HCEC 1CT (cell line): Measurements from ENCODE around the gene LDB3.

Source experiments
- DNase-seq: peaks from one replicate; pipeline ENCODE4 v3.0.0-alpha.2; 2017

Gene LDB3

GRCh38 chr10:86664341-86665217 lies 3.7 kb upstream of the LDB3 start:
- no peak for DNase-seq

DNA sequence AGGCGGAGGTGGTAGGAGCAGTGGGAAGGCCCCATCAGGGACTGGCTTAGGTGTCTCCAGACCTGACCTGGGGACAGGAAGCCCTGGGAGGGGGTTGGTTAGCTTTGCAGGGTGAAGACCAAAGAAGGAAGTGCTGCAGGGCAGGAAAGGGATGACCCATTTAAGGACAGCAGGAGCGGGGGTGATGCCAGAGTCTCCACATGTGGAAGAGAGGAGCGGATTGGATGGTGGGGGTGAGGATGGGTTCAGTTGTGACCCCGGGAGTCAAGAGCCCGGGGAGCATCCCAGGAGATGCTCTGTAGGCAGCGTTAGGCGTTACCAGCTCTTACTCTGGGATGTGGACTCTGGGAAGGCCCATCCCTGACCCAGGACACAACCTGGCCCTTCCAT lies 3.1 kb upstream of the LDB3 start:
- DNase-seq: no peak

DNA sequence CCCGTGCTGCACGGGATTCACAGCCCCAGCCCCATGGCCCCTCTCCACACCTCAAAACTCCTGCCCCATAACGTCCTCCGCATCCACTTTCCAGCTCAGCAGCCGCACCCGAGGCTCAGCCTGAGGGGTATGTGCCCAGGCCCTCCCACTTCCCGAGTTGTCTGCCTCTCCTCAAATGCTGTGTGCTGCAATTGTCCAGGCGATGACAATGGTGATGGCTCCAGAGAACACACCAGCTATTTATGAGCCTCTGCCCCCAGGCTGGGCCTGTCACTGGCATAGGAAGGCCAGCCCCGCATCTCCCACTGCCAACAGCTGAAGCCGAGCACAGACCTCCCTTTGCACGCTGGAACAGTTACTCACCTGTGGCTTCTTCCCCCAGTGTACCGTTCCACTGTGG lies 2.4 kb upstream of the LDB3 start:
- DNase-seq: no peak

- DNase-seq: no peak
Observed at GRCh38 chr10:86666538-86666937, 1.8 kb upstream of the LDB3 start.

DNA sequence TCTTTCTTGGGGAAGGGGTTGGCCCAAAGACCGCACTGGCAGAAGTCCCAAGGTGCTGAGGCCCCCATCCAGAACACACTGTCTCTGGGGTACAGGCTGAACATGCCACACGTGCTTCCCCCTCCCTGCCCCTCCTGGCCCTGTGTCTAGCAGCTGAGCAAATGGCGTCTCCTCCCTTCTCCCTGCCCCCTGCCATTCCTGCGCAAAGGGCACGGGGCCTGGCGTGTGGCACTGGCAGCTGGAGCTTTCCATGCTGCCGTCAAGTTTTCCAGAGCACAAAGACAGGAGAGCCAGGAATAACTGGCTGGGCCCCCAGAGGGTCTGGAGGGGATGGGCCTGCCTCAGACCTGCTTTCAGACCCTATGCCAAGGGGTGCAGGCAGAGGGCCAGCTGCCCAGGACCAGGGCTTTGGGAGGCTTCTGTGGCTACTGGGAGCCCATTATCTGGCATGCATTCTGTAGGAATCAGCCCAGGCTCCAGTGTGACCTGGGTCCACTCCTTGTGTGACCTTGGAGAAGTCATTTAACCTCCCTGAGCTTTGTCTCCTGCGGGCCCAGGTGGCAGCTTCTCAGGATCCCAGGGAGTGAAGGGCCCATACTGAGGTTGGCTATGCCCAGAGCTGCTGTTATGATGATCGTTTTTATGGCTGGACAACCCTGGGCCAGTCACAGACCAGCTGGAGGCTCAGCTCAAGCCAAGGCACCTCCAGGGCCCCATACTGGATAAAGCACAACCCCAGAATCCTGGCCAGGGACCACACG lies 710 bp upstream of the LDB3 start:
- no peak for DNase-seq

- no peak for DNase-seq
Observed at GRCh38 chr10:86670290-86670811, 2.0 kb downstream of the LDB3 start.

DNA sequence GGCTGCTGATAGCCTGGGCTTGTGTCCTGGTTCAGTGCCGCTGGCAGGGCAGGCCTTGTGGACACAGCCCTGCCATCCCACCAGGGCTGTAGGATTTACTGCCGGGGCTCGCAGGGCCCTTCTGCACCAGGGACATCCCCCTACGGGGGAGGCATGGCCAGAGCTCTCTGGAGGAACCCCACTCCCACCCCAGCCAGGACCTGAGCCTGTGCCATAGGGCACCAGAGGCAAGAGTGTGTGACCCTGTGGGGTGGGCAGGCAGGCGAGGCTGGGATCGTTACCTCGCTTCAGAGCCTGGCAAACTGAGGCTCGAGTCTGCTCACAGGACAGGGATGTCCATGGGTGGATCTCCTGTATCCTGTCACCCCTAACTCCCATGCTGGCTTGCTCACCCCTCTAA lies 2.6 kb downstream of the LDB3 start:
- DNase-seq: no peak

DNA sequence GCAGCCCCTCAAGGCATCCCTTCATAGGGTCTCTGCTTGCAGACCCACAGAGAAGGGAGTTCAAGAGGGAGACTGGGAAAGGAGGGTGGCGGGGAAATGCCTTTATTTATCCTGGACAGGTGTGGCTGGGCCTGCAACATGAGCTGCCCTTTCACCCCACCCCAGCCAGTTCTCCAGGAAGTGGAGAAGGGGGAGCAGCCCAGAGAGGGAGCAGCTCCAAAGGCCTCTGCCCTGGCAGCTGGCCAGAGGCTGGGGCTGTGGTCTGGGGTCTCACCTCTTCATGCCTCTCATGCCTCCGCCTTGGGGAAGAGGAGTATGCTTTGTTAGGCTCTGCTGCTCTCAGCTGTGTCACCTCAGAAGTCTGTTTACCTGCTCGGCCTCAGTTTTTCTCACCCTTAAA lies 3.1 kb downstream of the LDB3 start:
- DNase-seq: no peak

- no peak for DNase-seq
Observed at GRCh38 chr10:86671985-86672710, 3.8 kb downstream of the LDB3 start.

- DNase-seq: no peak
Observed at GRCh38 chr10:86673216-86673826, 5.0 kb downstream of the LDB3 start.

DNA sequence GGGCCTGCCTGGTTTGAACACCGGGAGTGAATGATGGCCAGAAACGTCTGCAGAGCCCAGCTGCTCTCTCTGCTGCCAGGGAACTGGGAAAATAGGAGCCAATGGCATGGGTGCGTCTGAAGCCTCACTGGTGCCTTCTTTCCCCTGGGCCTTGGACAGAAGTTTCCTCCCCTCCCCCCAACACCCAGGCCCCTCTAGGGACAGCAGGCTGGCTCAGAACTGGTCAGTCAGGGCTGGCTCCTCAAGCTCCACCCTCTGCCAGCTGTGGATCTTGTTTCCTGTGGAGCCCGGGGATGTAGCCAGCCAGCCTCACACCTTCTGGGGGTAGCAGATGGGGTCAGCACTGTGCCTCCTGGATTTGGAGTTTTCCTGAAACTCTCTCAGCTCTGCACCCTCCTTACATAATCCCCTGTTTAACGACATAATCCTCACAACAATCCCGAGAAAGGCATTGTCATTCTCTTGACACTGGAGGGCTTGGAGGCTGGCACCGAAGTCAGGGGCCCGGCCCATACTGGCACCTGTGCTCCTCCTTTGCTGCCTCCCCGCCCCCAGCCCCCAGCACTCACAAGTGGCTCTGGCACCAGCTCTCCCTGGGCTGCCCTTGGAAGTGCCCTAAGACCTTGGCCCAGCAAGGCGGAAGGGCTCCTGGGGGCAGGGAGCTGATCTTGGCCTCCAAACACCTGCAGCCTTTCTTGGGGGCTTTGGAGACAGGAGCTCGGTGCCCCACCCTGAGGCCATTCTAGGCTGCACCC lies 5.7 kb downstream of the LDB3 start:
- DNase-seq: no peak

DNA sequence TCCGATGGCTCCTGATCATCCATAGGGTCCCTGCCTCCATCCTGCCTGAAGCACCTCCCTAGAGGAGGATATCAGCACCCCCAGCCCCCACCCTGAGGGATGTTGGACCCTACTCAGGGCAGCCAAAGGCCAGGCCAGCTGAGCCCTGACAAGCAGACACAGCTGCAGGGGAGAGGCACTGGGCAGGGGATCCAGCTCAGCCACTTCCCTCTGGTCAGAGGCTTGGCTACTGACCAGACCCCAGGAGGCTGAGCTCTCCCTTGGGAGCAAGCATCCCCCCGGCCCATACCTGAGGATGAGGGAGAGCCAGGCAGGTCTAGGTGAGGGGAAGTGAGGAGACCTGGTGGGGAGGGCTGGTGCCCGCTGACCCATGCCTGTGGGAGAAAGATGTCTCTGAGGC lies 6.6 kb downstream of the LDB3 start:
- no peak for DNase-seq

DNA sequence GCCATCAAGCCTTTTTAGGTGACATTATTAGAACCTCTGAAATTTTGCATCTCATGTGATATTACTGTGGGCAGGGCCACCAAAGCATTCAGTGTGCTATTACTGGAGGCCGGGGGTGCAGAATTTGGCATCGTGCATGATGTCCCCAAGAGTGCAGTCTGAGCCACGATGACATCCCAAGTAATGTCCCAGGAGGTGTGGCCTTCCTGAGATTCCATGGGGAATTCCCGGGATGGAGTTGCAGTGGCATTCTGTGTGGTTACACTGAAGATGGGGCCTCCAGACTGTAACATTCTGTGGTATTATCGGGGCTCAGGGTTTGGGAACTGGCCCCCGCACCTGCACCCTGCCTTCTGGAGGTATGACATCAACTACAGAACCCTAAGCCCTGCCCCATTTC lies 9.1 kb downstream of the LDB3 start:
- no peak for DNase-seq

- DNase-seq: no peak
Observed at GRCh38 chr10:86678999-86679792, 10.9 kb downstream of the LDB3 start.

DNA sequence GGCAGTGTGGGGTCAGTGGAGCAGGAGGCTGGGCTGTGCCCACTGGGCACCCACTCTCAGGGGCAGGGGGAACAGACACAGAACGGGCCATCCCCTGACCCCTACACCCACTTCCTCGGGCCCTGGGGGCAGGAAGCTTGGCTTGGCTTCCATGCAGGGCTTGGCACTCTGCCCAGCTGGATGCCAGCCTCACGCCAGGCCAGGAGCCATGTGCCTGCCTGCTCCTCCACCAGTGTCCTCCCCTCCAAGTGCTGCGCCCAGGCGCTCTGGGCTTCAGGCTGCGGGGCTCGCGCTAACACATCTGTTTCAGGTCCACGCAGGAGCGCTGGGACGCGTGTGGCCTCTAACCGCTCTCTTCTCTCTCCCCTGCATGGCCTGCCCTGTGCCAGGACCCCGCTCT lies 12.7 kb downstream of the LDB3 start:
- no peak for DNase-seq

DNA sequence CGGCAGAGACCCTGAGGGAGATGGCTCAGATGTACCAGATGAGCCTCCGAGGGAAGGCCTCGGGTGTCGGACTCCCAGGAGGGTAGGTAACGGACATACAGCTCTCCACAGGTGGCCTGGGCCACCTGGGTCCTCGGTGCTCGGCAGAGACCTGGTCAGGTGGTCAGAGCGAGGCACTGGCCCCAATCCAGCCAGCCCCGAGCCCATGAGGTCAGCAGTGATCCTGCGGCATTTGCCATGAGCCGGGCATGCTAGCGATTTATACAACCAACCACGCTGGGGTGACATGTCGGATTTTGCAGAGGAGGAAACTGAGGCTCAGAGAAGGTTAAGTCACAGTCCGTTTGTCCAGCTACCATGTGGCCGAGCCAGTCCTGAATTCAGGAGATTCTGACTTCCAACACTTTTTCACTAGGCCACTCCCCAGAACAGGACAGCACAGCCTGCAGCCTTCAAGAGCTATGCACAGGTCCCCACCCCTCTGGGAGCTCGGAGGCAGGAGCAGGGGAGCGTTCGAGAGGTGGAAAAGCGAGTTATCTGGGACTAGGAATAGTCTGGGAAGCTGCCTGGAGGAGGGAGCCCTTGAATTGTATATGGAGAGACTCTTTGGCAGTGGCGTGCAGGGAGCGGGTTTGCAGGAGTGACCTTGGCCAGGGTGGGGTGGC lies 13.5 kb downstream of the LDB3 start:
- DNase-seq: no peak

- DNase-seq: no peak
Observed at GRCh38 chr10:86682675-86683074, 14.4 kb downstream of the LDB3 start.

- DNase-seq: no peak
Observed at GRCh38 chr10:86684331-86685097, 16.2 kb downstream of the LDB3 start.

GRCh38 chr10:86685416-86685815 lies 17.1 kb downstream of the LDB3 start:
- DNase-seq: no peak
